ENCODE measurements around the gene CSNK1G2. TPM values are rescaled to one million over a fixed set of nuclear protein-coding genes. Genes with fewer than 3 reads are reported as not detected.

CSNK1G2 gene
- total RNA-seq, 1 experiment from 2014 or later, result 44.4 TPM

GRCh38 chr19:1959928-1960589 lies 19.1 kb downstream of the CSNK1G2 start:
- CTCF ChIA-PET, result no interaction called here
- Histone ChIP-seq H3K9me3 (no peaks in the 10 kb centered on the region), H3K4me3 (ENCODE audit: low read depth, low read length) (no peak overlapping the region), H3K36me3 (ENCODE audit: control insufficient read depth, insufficient read depth, low read length) (no peaks in the 10 kb centered on the region), H3K4me1 (no peaks in the 10 kb centered on the region), H3K27me3 (replicated peaks; ENCODE audit: control insufficient read depth, insufficient read depth, low read length) (no peaks in the 10 kb centered on the region)
- no peak for DNase-seq
- H3K27ac Mint-ChIP-seq (ENCODE audit: unreplicated experiment), result no peak overlapping the region
- intact Hi-C loops (cut with micrococcal nuclease; ENCODE audit: unreplicated experiment), result no loop called here
- no peaks in the 10 kb centered on the region for H3K9me3 Mint-ChIP-seq (ENCODE audit: unreplicated experiment)
- H3K4me1 Mint-ChIP-seq (ENCODE audit: low read depth, unreplicated experiment), result no peaks in the 10 kb centered on the region
- TF ChIP-seq, protein P1, sequence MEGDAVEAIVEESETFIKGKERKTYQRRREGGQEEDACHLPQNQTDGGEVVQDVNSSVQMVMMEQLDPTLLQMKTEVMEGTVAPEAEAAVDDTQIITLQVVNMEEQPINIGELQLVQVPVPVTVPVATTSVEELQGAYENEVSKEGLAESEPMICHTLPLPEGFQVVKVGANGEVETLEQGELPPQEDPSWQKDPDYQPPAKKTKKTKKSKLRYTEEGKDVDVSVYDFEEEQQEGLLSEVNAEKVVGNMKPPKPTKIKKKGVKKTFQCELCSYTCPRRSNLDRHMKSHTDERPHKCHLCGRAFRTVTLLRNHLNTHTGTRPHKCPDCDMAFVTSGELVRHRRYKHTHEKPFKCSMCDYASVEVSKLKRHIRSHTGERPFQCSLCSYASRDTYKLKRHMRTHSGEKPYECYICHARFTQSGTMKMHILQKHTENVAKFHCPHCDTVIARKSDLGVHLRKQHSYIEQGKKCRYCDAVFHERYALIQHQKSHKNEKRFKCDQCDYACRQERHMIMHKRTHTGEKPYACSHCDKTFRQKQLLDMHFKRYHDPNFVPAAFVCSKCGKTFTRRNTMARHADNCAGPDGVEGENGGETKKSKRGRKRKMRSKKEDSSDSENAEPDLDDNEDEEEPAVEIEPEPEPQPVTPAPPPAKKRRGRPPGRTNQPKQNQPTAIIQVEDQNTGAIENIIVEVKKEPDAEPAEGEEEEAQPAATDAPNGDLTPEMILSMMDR (IDR thresholded peaks at IDR 0.05; ENCODE audit: insufficient read depth in 1 of 2, low read depth in 1 of 2, low read length in 1 of 2, severe bottlenecking in 1 of 2, unreplicated experiment in 1 of 2), result no peak
- H3K27me3 Mint-ChIP-seq (ENCODE audit: insufficient read depth, unreplicated experiment), result no peaks in the 10 kb centered on the region
- BruUV-seq (replicated peaks), result no TSS peak
- H3K4me3 Mint-ChIP-seq (ENCODE audit: unreplicated experiment), result no peak overlapping the region
- peaks cover 19% of the 10 kb centered on the region for H3K36me3 Mint-ChIP-seq (ENCODE audit: insufficient read depth, unreplicated experiment)
- POLR2A ChIA-PET, result no interaction called here

DNA sequence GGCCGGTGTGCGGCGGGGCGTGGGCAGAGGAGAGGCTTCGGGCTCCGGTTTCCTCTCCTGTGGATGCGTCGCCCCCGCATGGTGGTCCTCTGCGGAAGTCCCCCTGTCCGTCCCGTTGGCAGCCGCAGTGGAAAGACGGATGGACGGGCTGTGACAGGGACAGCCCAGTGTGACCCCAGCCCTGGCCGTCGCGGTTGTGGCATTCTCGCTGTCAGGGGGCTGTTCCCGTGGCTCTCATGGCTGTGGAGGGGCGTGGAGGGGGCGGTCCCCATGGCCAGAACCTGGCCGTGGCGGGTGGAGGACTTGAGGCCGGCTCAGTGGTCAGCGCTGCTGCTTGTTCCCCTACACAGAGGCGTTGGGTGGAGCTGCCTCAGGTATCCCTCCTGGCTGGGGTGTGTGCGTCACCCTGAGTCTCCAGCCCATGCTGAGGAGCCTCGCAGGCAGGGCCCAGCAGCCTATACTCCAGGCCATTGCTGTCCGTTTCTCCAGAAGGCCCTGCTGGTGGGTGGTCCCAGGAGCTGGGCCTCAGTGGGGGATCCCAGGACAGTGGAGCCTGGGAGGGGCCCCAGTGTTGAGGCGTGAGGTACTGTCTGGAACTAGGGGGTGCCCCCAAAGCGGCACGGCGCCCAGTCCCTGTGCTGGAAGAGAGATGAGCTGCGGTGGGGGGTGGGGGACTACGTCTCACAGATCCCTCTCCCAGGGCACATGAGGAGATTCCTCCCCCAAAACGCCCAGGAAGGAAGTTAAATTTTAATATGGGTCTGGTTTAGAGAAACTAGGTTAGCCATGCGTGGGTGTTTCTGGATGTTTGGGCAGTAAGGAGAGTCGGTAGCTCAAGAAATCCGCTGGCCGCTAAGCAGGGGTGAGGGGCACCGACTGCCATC lies 20.3 kb downstream of the CSNK1G2 start:
- no peak overlapping the region for H3K27ac Mint-ChIP-seq (ENCODE audit: unreplicated experiment)
- H3K9me3 Mint-ChIP-seq (ENCODE audit: unreplicated experiment), result no peaks in the 10 kb centered on the region
- Histone ChIP-seq H3K36me3 (ENCODE audit: control insufficient read depth, insufficient read depth, low read length) (no peaks in the 10 kb centered on the region), H3K9me3 (no peaks in the 10 kb centered on the region), H3K4me1 (no peaks in the 10 kb centered on the region), H3K27me3 (replicated peaks; ENCODE audit: control insufficient read depth, insufficient read depth, low read length) (no peaks in the 10 kb centered on the region), H3K4me3 (ENCODE audit: low read depth, low read length) (no peak overlapping the region)
- no peak for DNase-seq
- no peak overlapping the region for H3K4me3 Mint-ChIP-seq (ENCODE audit: unreplicated experiment)
- intact Hi-C loops (cut with micrococcal nuclease; ENCODE audit: unreplicated experiment), result no loop called here
- POLR2A ChIA-PET, result interaction anchor here (0.5 kb wide), 1 partner anchor 374 kb away, joined by 4 read pairs; no protein-coding TSS in a partner anchor
- BruUV-seq (replicated peaks), result no TSS peak
- no peaks in the 10 kb centered on the region for H3K27me3 Mint-ChIP-seq (ENCODE audit: insufficient read depth, unreplicated experiment)
- H3K36me3 Mint-ChIP-seq (ENCODE audit: insufficient read depth, unreplicated experiment), result peaks cover 18% of the 10 kb centered on the region
- TF ChIP-seq, protein P1 (IDR thresholded peaks at IDR 0.05; ENCODE audit: insufficient read depth in 1 of 2, low read depth in 1 of 2, low read length in 1 of 2, severe bottlenecking in 1 of 2, unreplicated experiment in 1 of 2), result no peak
- CTCF ChIA-PET, result no interaction called here
- H3K4me1 Mint-ChIP-seq (ENCODE audit: low read depth, unreplicated experiment), result no peaks in the 10 kb centered on the region

- ChIA-PET POLR2A (interaction anchor here (0.6 kb wide), 1 partner anchor 49 kb away, joined by 3 read pairs; no protein-coding TSS in a partner anchor), CTCF (no interaction called here)
- no peaks in the 10 kb centered on the region for H3K4me1 Mint-ChIP-seq (ENCODE audit: low read depth, unreplicated experiment)
- H3K36me3 Mint-ChIP-seq (ENCODE audit: insufficient read depth, unreplicated experiment), result peaks cover 19% of the 10 kb centered on the region
- no peaks in the 10 kb centered on the region for H3K4me1 ChIP-seq
- intact Hi-C loops (cut with micrococcal nuclease; ENCODE audit: unreplicated experiment), result no loop called here
- no peak overlapping the region for H3K4me3 ChIP-seq (ENCODE audit: low read depth, low read length)
- TF ChIP-seq, protein P1 (IDR thresholded peaks at IDR 0.05; ENCODE audit: insufficient read depth in 1 of 2, low read depth in 1 of 2, low read length in 1 of 2, severe bottlenecking in 1 of 2, unreplicated experiment in 1 of 2), result no peak
- no peaks in the 10 kb centered on the region for H3K27me3 Mint-ChIP-seq (ENCODE audit: insufficient read depth, unreplicated experiment)
- H3K4me3 Mint-ChIP-seq (ENCODE audit: unreplicated experiment), result no peak overlapping the region
- H3K36me3 ChIP-seq (ENCODE audit: control insufficient read depth, insufficient read depth, low read length), result no peaks in the 10 kb centered on the region
- BruUV-seq (replicated peaks), result no TSS peak
- DNase-seq, result no peak
- H3K27me3 ChIP-seq (replicated peaks; ENCODE audit: control insufficient read depth, insufficient read depth, low read length), result no peaks in the 10 kb centered on the region
- no peaks in the 10 kb centered on the region for H3K9me3 ChIP-seq
- no peak overlapping the region for H3K27ac Mint-ChIP-seq (ENCODE audit: unreplicated experiment)
- H3K9me3 Mint-ChIP-seq (ENCODE audit: unreplicated experiment), result no peaks in the 10 kb centered on the region
Measured at GRCh38 chr19:1962674-1963073, 21.7 kb downstream of the CSNK1G2 start.
